K562 (cell line): ENCODE data around the gene PHF14. TPM values are rescaled to one million over a fixed set of nuclear protein-coding genes. Genes with fewer than 3 reads are reported as not detected.

Source experiments
- CBX2 ChIP-seq: fragments of 200-600 bp; sonication (generic); IDR thresholded peaks from one replicate; pipeline ENCODE4 v1.6.1; 2012; ENCODE audit warnings: mild to moderate bottlenecking, low read length, inconsistent platforms; ENCODE audit not compliant: insufficient read depth, poor library complexity, severe bottlenecking
- CREB3 ChIP-seq: fragments of 450-650 bp; conservative IDR thresholded peaks from 2 replicates; pipeline ENCODE4 v1.6.1; 2016; ENCODE audit warnings: missing genetic modification characterization, low read depth, mild to moderate bottlenecking, missing compliant biosample characterization, moderate library complexity
- CREB3L1 ChIP-seq: fragments of 450-650 bp; IDR thresholded peaks from 2 replicates; pipeline ENCODE4 v1.6.1; 2014; ENCODE audit warnings: low read depth, mild to moderate bottlenecking, moderate library complexity, borderline replicate concordance
- E2F3 ChIP-seq: fragments of 250-450 bp; sonication (Bioruptor Pico); IDR thresholded peaks from 2 replicates; pipeline ENCODE4 v1.4.0; 2020; ENCODE audit warnings: mild to moderate bottlenecking
- EP300 ChIP-seq: IDR thresholded peaks from 2 replicates; pipeline ENCODE4 v1.6.1; 2012; ENCODE audit warnings: low read length, improper control_type of control experiment
- ETS2 ChIP-seq: IDR thresholded peaks from 2 replicates; pipeline ENCODE4 v1.6.1; 2016; ENCODE audit warnings: borderline replicate concordance, missing genetic modification characterization, mild to moderate bottlenecking, moderate library complexity, missing compliant biosample characterization; ENCODE audit not compliant: poor library complexity, severe bottlenecking
- GMEB1 ChIP-seq: fragments of 250-450 bp; sonication (Bioruptor Pico); IDR thresholded peaks from 2 replicates; pipeline ENCODE4 v1.4.0; 2020; ENCODE audit warnings: mild to moderate bottlenecking
- HLTF ChIP-seq: fragments of 450-650 bp; IDR thresholded peaks from 2 replicates; pipeline ENCODE4 v1.6.1; 2016
- HNRNPL ChIP-seq: fragments of 200-400 bp; formaldehyde crosslinking; IDR thresholded peaks from 2 replicates; pipeline ENCODE4 v1.6.1; 2017; ENCODE audit warnings: low read depth, mild to moderate bottlenecking, low read length
- PPARD ChIP-seq: fragments of 250-450 bp; sonication (Bioruptor Pico); IDR thresholded peaks from 2 replicates; pipeline ENCODE4 v1.8.0; 2022; ENCODE audit warnings: inconsistent platforms, mild to moderate bottlenecking, moderate library complexity
- PTBP1 ChIP-seq: fragments of 200-400 bp; formaldehyde crosslinking; IDR thresholded peaks from 2 replicates; pipeline ENCODE4 v1.6.1; 2017; ENCODE audit warnings: low read depth, low read length
- PYGO2 ChIP-seq: fragments of 450-650 bp; IDR thresholded peaks from 2 replicates; pipeline ENCODE4 v1.6.1; 2016; ENCODE audit warnings: mild to moderate bottlenecking, missing genetic modification characterization, moderate library complexity, missing compliant biosample characterization
- SMAD3 ChIP-seq: fragments of 450-650 bp; formaldehyde crosslinking; conservative IDR thresholded peaks from 2 replicates; pipeline ENCODE4 v1.4.0; 2020; ENCODE audit warnings: mild to moderate bottlenecking
- TRIM28 ChIP-seq: fragments of 450-650 bp; IDR thresholded peaks from 2 replicates; pipeline ENCODE4 v1.6.1; 2017
- ZBTB1 ChIP-seq: sonication (generic); formaldehyde crosslinking; IDR thresholded peaks from 2 replicates; pipeline ENCODE4 v1.8.1; 2023; ENCODE audit warnings: missing genetic modification reagents, low read depth, mild to moderate bottlenecking, borderline replicate concordance
- ZNF165 ChIP-seq: fragments of 250-450 bp; sonication (Bioruptor Pico); IDR thresholded peaks from 2 replicates; pipeline ENCODE4 v1.4.0; 2020; ENCODE audit warnings: borderline replicate concordance
- ZNF830 ChIP-seq: fragments of 250-450 bp; sonication (Bioruptor Pico); IDR thresholded peaks from 2 replicates; pipeline ENCODE4 v1.5.0; 2021; ENCODE audit warnings: mild to moderate bottlenecking
- polyA plus RNA-seq, 8 experiments: library from polyadenylated mRNA; depleted of rRNA in 4 of 8; stranded (reverse) in 5 of 8; unstranded in 3 of 8; fragments of >200 nt; fragmentation: Nextera tagmentation in 2 of 8; fragmentation: Illumina TruSeq in 1 of 8; extraction: Ambion mirVana in 2 of 8; extraction: Trizol in 1 of 8; gene quantifications; 2 replicates each; pipeline versions ENCODE4 v1.2.1 to v1.2.3, GENCODE V29; 2011 to 2014; ENCODE audit warnings: inconsistent platforms in 1 of 8, missing spikeins in 1 of 8
- total RNA-seq, 7 experiments: library from RNA; depleted of rRNA in 6 of 7; stranded (reverse); fragments of >200 nt in 6 of 7; fragmentation: Illumina TruSeq in 2 of 7; extraction: Trizol in 2 of 7; gene quantifications; 2 replicates each; pipeline versions ENCODE4 v1.2.1 to v1.2.3, GENCODE V29; 2011 to 2021; ENCODE audit warnings: low replicate concordance in 1 of 7
- TF ChIP-seq, protein P1 (sequence below), 2 experiments: fragments of 450-650 bp in 1 of 2; sonication (generic) in 1 of 2; formaldehyde crosslinking in 1 of 2; IDR thresholded peaks in 1 of 2; conservative IDR thresholded peaks in 1 of 2; 2 replicates each; pipeline versions ENCODE4 v1.6.1 to v1.8.1; 2016 to 2023; ENCODE audit warnings: mild to moderate bottlenecking in 2 of 2, moderate library complexity in 2 of 2, inconsistent platforms in 1 of 2, missing genetic modification reagents in 1 of 2
- TF ChIP-seq, protein P2 (sequence below): sonication (generic); formaldehyde crosslinking; IDR thresholded peaks from 2 replicates; pipeline ENCODE4 v1.8.1; 2023; ENCODE audit warnings: mild to moderate bottlenecking, missing genetic modification reagents

Gene PHF14
- total and polyA plus RNA-seq, 9 of the 15 experiments (the other 6 are each of a cell fraction or from before 2014, with no cell fraction given) = 27.5 to 67.6 (median 41.4) TPM

- TF ChIP-seq GMEB1 (CRISPR knock-in tag) (peak; percentile 67), ZNF165 (0 out of 2 replicates have a peak, but pooled peaks have one; percentile 50), TRIM28 (no peak; the same call in 1 of the 2 replicates), PTBP1 (no peak), HLTF (no peak), ETS2 (tag) (peak; percentile 64), SMAD3 (CRISPR knock-in tag) (peak; percentile 55; the same call in 1 of the 2 replicates), E2F3 (CRISPR knock-in tag) (no peak), PPARD (CRISPR knock-in tag) (no peak), CBX2 (no peak), ZNF830 (peak; percentile 49; the same call in 1 of the 2 replicates), EP300 (peak; percentile 51; the same call in 1 of the 2 replicates), HNRNPL (no peak), CREB3L1 (peak; percentile 46; the same call in 1 of the 2 replicates), PYGO2 (0 out of 2 replicates have a peak, but pooled peaks have one; percentile 48), CREB3 (tag) (peak; percentile 72), ZBTB1 (CRISPR knock-in tag) (no peak)
- TF ChIP-seq, protein P1, sequence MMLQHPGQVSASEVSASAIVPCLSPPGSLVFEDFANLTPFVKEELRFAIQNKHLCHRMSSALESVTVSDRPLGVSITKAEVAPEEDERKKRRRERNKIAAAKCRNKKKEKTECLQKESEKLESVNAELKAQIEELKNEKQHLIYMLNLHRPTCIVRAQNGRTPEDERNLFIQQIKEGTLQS (IDR thresholded peaks at IDR 0.05) = no peak
- TF ChIP-seq, protein P1 (CRISPR knock-in tag; conservative IDR thresholded peaks at IDR 0.05) = peak; percentile 70; the same call in 1 of the 2 replicates
- TF ChIP-seq, protein P2, sequence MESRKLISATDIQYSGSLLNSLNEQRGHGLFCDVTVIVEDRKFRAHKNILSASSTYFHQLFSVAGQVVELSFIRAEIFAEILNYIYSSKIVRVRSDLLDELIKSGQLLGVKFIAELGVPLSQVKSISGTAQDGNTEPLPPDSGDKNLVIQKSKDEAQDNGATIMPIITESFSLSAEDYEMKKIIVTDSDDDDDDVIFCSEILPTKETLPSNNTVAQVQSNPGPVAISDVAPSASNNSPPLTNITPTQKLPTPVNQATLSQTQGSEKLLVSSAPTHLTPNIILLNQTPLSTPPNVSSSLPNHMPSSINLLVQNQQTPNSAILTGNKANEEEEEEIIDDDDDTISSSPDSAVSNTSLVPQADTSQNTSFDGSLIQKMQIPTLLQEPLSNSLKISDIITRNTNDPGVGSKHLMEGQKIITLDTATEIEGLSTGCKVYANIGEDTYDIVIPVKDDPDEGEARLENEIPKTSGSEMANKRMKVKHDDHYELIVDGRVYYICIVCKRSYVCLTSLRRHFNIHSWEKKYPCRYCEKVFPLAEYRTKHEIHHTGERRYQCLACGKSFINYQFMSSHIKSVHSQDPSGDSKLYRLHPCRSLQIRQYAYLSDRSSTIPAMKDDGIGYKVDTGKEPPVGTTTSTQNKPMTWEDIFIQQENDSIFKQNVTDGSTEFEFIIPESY (CRISPR knock-in tag) = 0 out of 2 replicates have a peak, but pooled peaks have one; percentile 16
Observed at GRCh38 chr7:10939911-10940703, 33.6 kb upstream of the PHF14 start (continued).
